HepG2 (cell line): ENCODE results near the gene GAREM1. TPM values are rescaled to one million over a fixed set of nuclear protein-coding genes. Genes with fewer than 3 reads are reported as not detected.
A peak's percentile ranks its signal among the peaks of the same experiment; 100 is the strongest.

Experiments
- ATAC-seq: fragments of 200-7000 bp; cut with Tn5 transposase; 3 replicates; pipeline ENCODE4 v1.9.1; 2020; ENCODE audit warnings: mild to moderate bottlenecking, moderate library complexity
- BruUV-seq: library from RNA; stranded (reverse); fragments of 400-500 nt; replicated peaks from 2 replicates; lab custom pipeline; 2021; lab: Mats Ljungman, UMichigan
- CTCF ChIA-PET: fragments of 300-600 bp; formaldehyde crosslinking; extraction: SDS; loops from one replicate; lab custom pipeline; 2021; ENCODE audit warnings: low total read pairs, inconsistent platforms, low intra/inter-chr PET ratio; lab: Yijun Ruan, JAX
- POLR2A ChIA-PET: fragments of 350-600 bp; sonication (Branson Sonifier 250); formaldehyde crosslinking; loops from one replicate; lab custom pipeline; 2020; ENCODE audit warnings: antibody characterized with exemption, inconsistent platforms; lab: Yijun Ruan, JAX
- DNase-seq: peaks from one replicate; pipeline ENCODE4 v3.0.0-alpha.2; 2015; ENCODE audit warnings: low spot score
- FAIRE-seq: peaks from 3 replicates; lab custom pipeline; 2011; peaks lifted over from hg19 to GRCh38; lab: Jason Lieb, UNC
- H2AFZ ChIP-seq: one replicate; pipeline ENCODE4 v1.6.1; 2011; ENCODE audit warnings: low read length, inconsistent platforms
- H3K27ac ChIP-seq: fragments of 300-600 bp; 3 replicates; pipeline ENCODE4 v1.8.0; 2011; ENCODE audit warnings: mixed run types, mild to moderate bottlenecking, mixed read lengths, low read length, inconsistent platforms; ENCODE audit not compliant: insufficient read depth; ENCODE audit errors: extremely low read length
- H3K27me3 ChIP-seq, 2 experiments: fragments of 200-600 bp in 1 of 2; 2 replicates in 1 of 2; 3 replicates in 1 of 2; pipeline versions ENCODE4 v1.6.0 to v1.8.0; 2011; ENCODE audit warnings: low read length in 2 of 2, mild to moderate bottlenecking in 2 of 2, moderate library complexity in 2 of 2, inconsistent platforms in 1 of 2; ENCODE audit not compliant: insufficient read depth in 2 of 2, control insufficient read depth in 1 of 2
- H3K36me3 ChIP-seq, 2 experiments: fragments of 200-600 bp in 1 of 2; replicated peaks in 1 of 2; 2 replicates in 1 of 2; 3 replicates in 1 of 2; pipeline versions ENCODE4 v1.5.1 to v1.8.0; 2011; ENCODE audit warnings: low read length in 2 of 2, inconsistent platforms in 1 of 2; ENCODE audit not compliant: insufficient read depth in 2 of 2, control insufficient read depth in 1 of 2
- H3K4me1 ChIP-seq: 2 replicates; pipeline ENCODE4 v1.5.1; 2012; ENCODE audit warnings: low read length, inconsistent platforms; ENCODE audit not compliant: insufficient read depth
- H3K4me2 ChIP-seq: 2 replicates; pipeline ENCODE4 v1.6.0; 2011; ENCODE audit warnings: low read depth, low read length, inconsistent platforms
- H3K4me3 ChIP-seq, 3 experiments: fragments of 200-600 bp in 1 of 3; sonication (generic), shearing (Covaris generic) in 1 of 3; replicated peaks in 1 of 3; 2 replicates each; pipeline ENCODE4 v1.5.1; 2011 to 2016; ENCODE audit warnings: low read length in 3 of 3, inconsistent platforms in 2 of 3, low read depth in 2 of 3, mild to moderate bottlenecking in 2 of 3, control low read depth in 1 of 3, mixed read lengths in 1 of 3; ENCODE audit not compliant: insufficient read depth in 1 of 3
- H3K79me2 ChIP-seq: one replicate; pipeline ENCODE4 v1.6.1; 2011; ENCODE audit warnings: low read length, inconsistent platforms; ENCODE audit not compliant: insufficient read depth
- H3K9ac ChIP-seq: 2 replicates; pipeline ENCODE4 v1.6.0; 2011; ENCODE audit warnings: mild to moderate bottlenecking, low read depth, low read length, inconsistent platforms; ENCODE audit not compliant: insufficient read depth
- H3K9me3 ChIP-seq: 2 replicates; pipeline ENCODE4 v1.5.1; 2012; ENCODE audit warnings: mild to moderate bottlenecking, low read length
- H4K20me1 ChIP-seq: 2 replicates; pipeline ENCODE4 v1.6.0; 2011; ENCODE audit warnings: inconsistent platforms, mild to moderate bottlenecking, low read length, moderate library complexity; ENCODE audit not compliant: insufficient read depth
- CCDC6 ChIP-seq: sonication (generic); formaldehyde crosslinking; IDR thresholded peaks from 2 replicates; pipeline ENCODE4 v1.8.1; 2022; ENCODE audit warnings: mild to moderate bottlenecking, missing genetic modification reagents, moderate library complexity
- CHCHD3 ChIP-seq: sonication (generic); formaldehyde crosslinking; IDR thresholded peaks from 2 replicates; pipeline ENCODE4 v1.8.0; 2022; ENCODE audit warnings: mild to moderate bottlenecking, missing genetic modification reagents, moderate library complexity
- EP300 ChIP-seq, 3 experiments: sonication (generic) in 1 of 3; formaldehyde crosslinking in 1 of 3; IDR thresholded peaks; 2 replicates each; pipeline versions ENCODE4 v1.5.1 to v1.6.1; 2011 to 2020; ENCODE audit warnings: low read depth in 2 of 3, low read length in 2 of 3, borderline replicate concordance in 1 of 3, improper control_type of control experiment in 1 of 3, mild to moderate bottlenecking in 1 of 3, missing genetic modification reagents in 1 of 3, moderate library complexity in 1 of 3
- FOXK1 ChIP-seq: sonication (generic); formaldehyde crosslinking; IDR thresholded peaks from 2 replicates; pipeline ENCODE4 v1.4.0; 2020; ENCODE audit warnings: low read depth, missing genetic modification reagents, borderline replicate concordance
- GABPA ChIP-seq, 2 experiments: IDR thresholded peaks; 2 replicates each; pipeline ENCODE4 v1.6.1; 2011 to 2016; ENCODE audit warnings: low read depth in 2 of 2, low read length in 1 of 2, missing biosample characterization in 1 of 2, missing genetic modification characterization in 1 of 2
- HHEX ChIP-seq: IDR thresholded peaks from 2 replicates; pipeline ENCODE4 v1.6.1; 2016; ENCODE audit warnings: control low read depth
- MXI1 ChIP-seq: IDR thresholded peaks from 3 replicates; pipeline ENCODE4 v1.6.1; 2012; ENCODE audit warnings: low read depth, low read length, inconsistent platforms, borderline replicate concordance
- PITX1 ChIP-seq: sonication (generic); formaldehyde crosslinking; IDR thresholded peaks from 2 replicates; pipeline ENCODE4 v1.5.1; 2020; ENCODE audit warnings: mild to moderate bottlenecking, missing genetic modification reagents
- REL ChIP-seq: sonication (generic); formaldehyde crosslinking; conservative IDR thresholded peaks from 2 replicates; pipeline ENCODE4 v1.8.0; 2022; ENCODE audit warnings: mild to moderate bottlenecking, missing genetic modification reagents, moderate library complexity
- RFX3 ChIP-seq: IDR thresholded peaks from 2 replicates; pipeline ENCODE4 v1.6.1; 2016; ENCODE audit warnings: missing biosample characterization, missing genetic modification reagents
- SNAPC5 ChIP-seq: sonication (generic); formaldehyde crosslinking; IDR thresholded peaks from 2 replicates; pipeline ENCODE4 v1.8.1; 2023; ENCODE audit warnings: mild to moderate bottlenecking, missing genetic modification reagents, borderline replicate concordance
- SOX6 ChIP-seq, 2 experiments: fragments of 450-650 bp in 1 of 2; sonication (generic) in 1 of 2; formaldehyde crosslinking in 1 of 2; IDR thresholded peaks; 2 replicates each; pipeline versions ENCODE4 v1.4.0 to v1.6.1; 2017 to 2020; ENCODE audit warnings: antibody characterized with exemption in 1 of 2, mild to moderate bottlenecking in 1 of 2, missing genetic modification reagents in 1 of 2
- SP1 ChIP-seq, 2 experiments: fragments of 450-650 bp in 1 of 2; sonication (generic) in 1 of 2; formaldehyde crosslinking in 1 of 2; IDR thresholded peaks; 2 replicates each; pipeline versions ENCODE4 v1.4.0 to v1.6.1; 2016 to 2020; ENCODE audit warnings: missing genetic modification reagents in 1 of 2
- ZNF326 ChIP-seq: sonication (generic); formaldehyde crosslinking; IDR thresholded peaks from 2 replicates; pipeline ENCODE4 v1.4.0; 2020; ENCODE audit warnings: missing genetic modification reagents, borderline replicate concordance
- ZNF34 ChIP-seq: sonication (generic); formaldehyde crosslinking; IDR thresholded peaks from 2 replicates; pipeline ENCODE4 v1.4.0; 2020; ENCODE audit warnings: mild to moderate bottlenecking, missing genetic modification reagents, borderline replicate concordance
- ZNF549 ChIP-seq: sonication (generic); formaldehyde crosslinking; IDR thresholded peaks from 2 replicates; pipeline ENCODE4 v1.5.0; 2020; ENCODE audit warnings: missing genetic modification reagents
- ZNF569 ChIP-seq: sonication (generic); formaldehyde crosslinking; IDR thresholded peaks from 2 replicates; pipeline ENCODE4 v1.5.0; 2020; ENCODE audit warnings: mild to moderate bottlenecking, missing genetic modification reagents, moderate library complexity, borderline replicate concordance
- ZNF713 ChIP-seq: sonication (generic); formaldehyde crosslinking; IDR thresholded peaks from 2 replicates; pipeline ENCODE4 v1.4.0; 2020; ENCODE audit warnings: mild to moderate bottlenecking, missing genetic modification reagents
- ZSCAN22 ChIP-seq: sonication (generic); formaldehyde crosslinking; IDR thresholded peaks from 2 replicates; pipeline ENCODE4 v1.4.0; 2020; ENCODE audit warnings: mild to moderate bottlenecking, missing genetic modification reagents
- WGBS: methylation state at CpG from one replicate; pipeline ENCODE4 v1.1.6; 2017; ENCODE audit warnings: low lambda C conversion rate; 5-methylcytosine and 5-hydroxymethylcytosine counted together
- in situ Hi-C: cut with HindIII; loops from 2 replicates; pipeline ENCODE4 v1.10.0; 2017; ENCODE audit warnings: low pct_unique_long_range_greater_than_20kb; ENCODE audit not compliant: extremely low pct_ligation_motif_present
- intact Hi-C: fragments of 100-400 bp; cut with micrococcal nuclease; formaldehyde crosslinking; loops from one replicate; pipeline ENCODE4 v1.10.0; 2022; ENCODE audit not compliant: unreplicated experiment
- polyA plus RNA-seq, 8 experiments: library from polyadenylated mRNA; depleted of rRNA in 3 of 8; stranded (reverse) in 7 of 8; unstranded in 1 of 8; fragments of >200 nt; fragmentation: Illumina TruSeq in 4 of 8; extraction: Trizol in 4 of 8; gene quantifications; 2 replicates each; pipeline versions ENCODE4 v1.2.1 to v1.2.3, GENCODE V29; 2011 to 2016; ENCODE audit warnings: low read depth in 4 of 8, missing spikeins in 1 of 8, mixed read lengths in 1 of 8; ENCODE audit not compliant: insufficient read depth in 1 of 8
- total RNA-seq, 5 experiments: library from RNA; depleted of rRNA; stranded (reverse); fragments of >200 nt; fragmentation: Illumina TruSeq; extraction: Trizol; gene quantifications; 2 replicates each; pipeline ENCODE4 v1.2.3, GENCODE V29; 2016; ENCODE audit warnings: low read depth in 1 of 5

GAREM1 gene
- total and polyA plus RNA-seq, 2 of the 13 experiments (the other 11 are each of a cell fraction or from before 2014, with no cell fraction given), result 2.5 to 2.9 TPM

DNA sequence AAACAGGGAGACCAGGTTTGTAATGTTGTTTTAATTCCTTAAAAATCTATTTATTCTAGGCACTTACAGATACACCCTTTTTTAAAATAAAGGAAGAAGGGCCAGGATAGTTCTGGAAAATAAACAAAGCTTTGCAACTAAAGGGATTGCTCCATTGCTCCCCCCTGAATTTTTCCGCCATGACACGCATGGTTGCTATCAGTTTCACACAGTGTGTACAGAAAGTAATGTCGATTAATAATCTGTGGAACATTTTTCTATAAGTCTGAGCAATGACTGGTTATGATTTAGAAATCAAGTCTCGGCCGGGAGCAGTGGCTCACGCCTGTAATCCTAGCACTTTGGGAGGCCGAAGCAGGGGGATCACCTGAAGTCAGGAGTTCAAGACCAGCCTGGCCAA is 90.8 kb downstream of the GAREM1 start:
- intact Hi-C loops, result no loop called here
- WGBS, result 95% methylated on average over 7 of the region's 7 CpGs
- FAIRE-seq, result no peak
- ChIA-PET CTCF (no interaction called here), POLR2A (no interaction called here)
- Histone ChIP-seq H3K27ac (no peak overlapping the region), H4K20me1 (no peaks in the 10 kb centered on the region), H3K9ac (no peak overlapping the region), H3K36me3 (no peaks in the 10 kb centered on the region), H3K4me1 (peaks cover 40% of the 10 kb centered on the region), H3K9me3 (no peaks in the 10 kb centered on the region), H3K4me2 (no peak overlapping the region), H3K27me3 (no peaks in the 10 kb centered on the region), H3K4me3 (no peak overlapping the region), H2AFZ (no peak overlapping the region), H3K79me2 (no peaks in the 10 kb centered on the region)
- no TSS peak for BruUV-seq
- no peak for TF ChIP-seq GABPA (IDR thresholded peaks at IDR 0.05; ENCODE audit: low read depth, low read length)
- TF ChIP-seq GABPA (CRISPR knock-in tag; IDR thresholded peaks at IDR 0.05; ENCODE audit: low read depth), result no peak
- no peak for TF ChIP-seq SNAPC5
- TF ChIP-seq ZNF34 (CRISPR knock-in tag), result no peak
- no peak for TF ChIP-seq ZNF713 (CRISPR knock-in tag)
- TF ChIP-seq ZSCAN22 (CRISPR knock-in tag), result no peak
- in situ Hi-C loops, result no loop called here
- ATAC-seq, result no peak
- no peak for DNase-seq

GRCh38 chr18:32378705-32379104 is 92.0 kb downstream of the GAREM1 start:
- H3K27ac ChIP-seq, result no peak overlapping the region
- BruUV-seq, result no TSS peak
- H3K4me3 ChIP-seq, result no peak overlapping the region
- DNase-seq, result peak; percentile 66
- H3K9me3 ChIP-seq, result no peaks in the 10 kb centered on the region
- intact Hi-C loops (no loop called here), in situ Hi-C loops (no loop called here)
- H3K4me2 ChIP-seq, result peak overlapping the region; percentile 24; the same call in 1 of the 2 replicates
- no peaks in the 10 kb centered on the region for H3K36me3 ChIP-seq
- peaks cover 47% of the 10 kb centered on the region for H3K4me1 ChIP-seq
- ATAC-seq, result peak; percentile 59
- ChIA-PET POLR2A (interaction anchor here (1.1 kb wide), 1 partner anchor 92 kb away, joined by 3 read pairs; the partner anchor contains the start of gene GAREM1), CTCF (no interaction called here)
- peak; percentile 21 for FAIRE-seq
- no peak overlapping the region for H2AFZ ChIP-seq
- no peaks in the 10 kb centered on the region for H4K20me1 ChIP-seq
- 48% methylated on average over 4 of the region's 4 CpGs for WGBS
- H3K9ac ChIP-seq, result no peak overlapping the region
- no peaks in the 10 kb centered on the region for H3K79me2 ChIP-seq
- H3K27me3 ChIP-seq, result no peaks in the 10 kb centered on the region
- TF ChIP-seq SOX6 (IDR thresholded peaks at IDR 0.05) (no peak), SOX6 (CRISPR knock-in tag; IDR thresholded peaks at IDR 0.05) (peak; percentile 34; the same call in 1 of the 2 replicates), PITX1 (CRISPR knock-in tag) (no peak), RFX3 (CRISPR knock-in tag) (no peak), MXI1 (no peak), ZNF326 (CRISPR knock-in tag) (no peak), FOXK1 (CRISPR knock-in tag) (0 out of 2 replicates have a peak, but pooled peaks have one; percentile 10), SP1 (IDR thresholded peaks at IDR 0.05) (no peak), SP1 (CRISPR knock-in tag; IDR thresholded peaks at IDR 0.05) (no peak), ZNF569 (CRISPR knock-in tag) (no peak), CCDC6 (no peak), REL (CRISPR knock-in tag) (no peak), EP300 (IDR thresholded peaks at IDR 0.05; ENCODE audit: low read depth in 2 of 2, low read length in 2 of 2) (peak in 1 of 2 experiments; percentile 50; a peak in 1 of 4 replicates), EP300 (CRISPR knock-in tag; IDR thresholded peaks at IDR 0.05; ENCODE audit: borderline replicate concordance) (no peak), HHEX (CRISPR knock-in tag) (no peak), ZNF549 (CRISPR knock-in tag) (no peak), CHCHD3 (no peak)
